Left ventricle myocardium inferior (tissue), 1 donor: Measurements from ENCODE around the gene SHISA2. TPM values are rescaled to one million over a fixed set of nuclear protein-coding genes. Genes with fewer than 3 reads are reported as not detected.

ENCODE experiments used
- DNase-seq: peaks from one replicate; pipeline ENCODE4 v3.0.0-alpha.2; 2020
- H3K27ac ChIP-seq: fragments of 200-600 bp; replicated peaks from 2 replicates; pipeline ENCODE4 v1.8.0; 2021
- H3K27me3 ChIP-seq: fragments of 200-600 bp; 2 replicates; pipeline ENCODE4 v1.8.0; 2021; ENCODE audit warnings: low read depth
- H3K36me3 ChIP-seq: fragments of 200-600 bp; 2 replicates; pipeline ENCODE4 v1.8.0; 2021
- H3K4me1 ChIP-seq: fragments of 200-600 bp; 2 replicates; pipeline ENCODE4 v1.8.0; 2021
- H3K4me3 ChIP-seq: fragments of 200-600 bp; 2 replicates; pipeline ENCODE4 v1.8.0; 2021; ENCODE audit warnings: mild to moderate bottlenecking, moderate library complexity
- H3K9me3 ChIP-seq: fragments of 200-600 bp; replicated peaks from 2 replicates; pipeline ENCODE4 v1.8.0; 2021
- intact Hi-C: fragments of 100-400 bp; cut with micrococcal nuclease; formaldehyde crosslinking; loops from one replicate; pipeline ENCODE4 v1.11.0; 2022
- total RNA-seq: library from RNA; stranded (reverse); fragmentation: NEBNext Ultra II Directional; extraction: Animal tissue kit (Norgen Biotek cat#: 25700); gene quantifications from one replicate; pipeline ENCODE4 v1.2.1, GENCODE V29; 2021
- TF ChIP-seq, protein P1 (sequence below): fragments of 200-600 bp; IDR thresholded peaks from 2 replicates; pipeline ENCODE4 v1.8.0; 2021; ENCODE audit warnings: antibody characterized with exemption, mild to moderate bottlenecking, borderline replicate concordance
- donor health status: DM: no; HTN: yes; CAD: no; lungs with severe emphysema.

The SHISA2 gene
- total RNA-seq, 1 donor from 2014 or later: 0.22 TPM

- no peaks in the 10 kb centered on the region for H3K36me3 ChIP-seq
- H3K27me3 ChIP-seq: peaks cover 43% of the 10 kb centered on the region
- intact Hi-C loops: loop anchor here (5.0 kb wide), 1 partner anchor 479 kb away; no protein-coding TSS in a partner anchor
- TF ChIP-seq, protein P1, sequence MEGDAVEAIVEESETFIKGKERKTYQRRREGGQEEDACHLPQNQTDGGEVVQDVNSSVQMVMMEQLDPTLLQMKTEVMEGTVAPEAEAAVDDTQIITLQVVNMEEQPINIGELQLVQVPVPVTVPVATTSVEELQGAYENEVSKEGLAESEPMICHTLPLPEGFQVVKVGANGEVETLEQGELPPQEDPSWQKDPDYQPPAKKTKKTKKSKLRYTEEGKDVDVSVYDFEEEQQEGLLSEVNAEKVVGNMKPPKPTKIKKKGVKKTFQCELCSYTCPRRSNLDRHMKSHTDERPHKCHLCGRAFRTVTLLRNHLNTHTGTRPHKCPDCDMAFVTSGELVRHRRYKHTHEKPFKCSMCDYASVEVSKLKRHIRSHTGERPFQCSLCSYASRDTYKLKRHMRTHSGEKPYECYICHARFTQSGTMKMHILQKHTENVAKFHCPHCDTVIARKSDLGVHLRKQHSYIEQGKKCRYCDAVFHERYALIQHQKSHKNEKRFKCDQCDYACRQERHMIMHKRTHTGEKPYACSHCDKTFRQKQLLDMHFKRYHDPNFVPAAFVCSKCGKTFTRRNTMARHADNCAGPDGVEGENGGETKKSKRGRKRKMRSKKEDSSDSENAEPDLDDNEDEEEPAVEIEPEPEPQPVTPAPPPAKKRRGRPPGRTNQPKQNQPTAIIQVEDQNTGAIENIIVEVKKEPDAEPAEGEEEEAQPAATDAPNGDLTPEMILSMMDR: no peak
- no peak overlapping the region for H3K27ac ChIP-seq
- DNase-seq: no peak
- no peak overlapping the region for H3K4me3 ChIP-seq
- no peaks in the 10 kb centered on the region for H3K9me3 ChIP-seq
- no peaks in the 10 kb centered on the region for H3K4me1 ChIP-seq
Observed at GRCh38 chr13:26061256-26061655, 9.4 kb upstream of the SHISA2 start.

GRCh38 chr13:26060357-26060756, 8.5 kb upstream of the SHISA2 start:
- Histone ChIP-seq H3K27ac (no peak overlapping the region), H3K27me3 (peaks cover 50% of the 10 kb centered on the region), H3K9me3 (no peaks in the 10 kb centered on the region), H3K36me3 (no peaks in the 10 kb centered on the region), H3K4me1 (no peaks in the 10 kb centered on the region), H3K4me3 (no peak overlapping the region)
- DNase-seq: no peak
- intact Hi-C loops: loop anchor here (5.0 kb wide), 1 partner anchor 478 kb away; no protein-coding TSS in a partner anchor
- TF ChIP-seq, protein P1: no peak

- TF ChIP-seq, protein P1: no peak
- Histone ChIP-seq H3K4me1 (no peaks in the 10 kb centered on the region), H3K27me3 (peaks cover 61% of the 10 kb centered on the region), H3K4me3 (no peak overlapping the region), H3K27ac (no peak overlapping the region), H3K36me3 (no peaks in the 10 kb centered on the region), H3K9me3 (no peaks in the 10 kb centered on the region)
- DNase-seq: no peak
- intact Hi-C loops: no loop called here
Observed at GRCh38 chr13:26058704-26059103, 6.9 kb upstream of the SHISA2 start.

GRCh38 chr13:26054896-26055295, 3.1 kb upstream of the SHISA2 start:
- H3K36me3 ChIP-seq: no peaks in the 10 kb centered on the region
- no peak for DNase-seq
- intact Hi-C loops: no loop called here
- H3K27me3 ChIP-seq: peaks cover 84% of the 10 kb centered on the region
- H3K4me1 ChIP-seq: peaks cover 23% of the 10 kb centered on the region
- no peak overlapping the region for H3K4me3 ChIP-seq
- no peak overlapping the region for H3K27ac ChIP-seq
- H3K9me3 ChIP-seq: no peaks in the 10 kb centered on the region
- TF ChIP-seq, protein P1: no peak

GRCh38 chr13:26053418-26053980, 1.7 kb upstream of the SHISA2 start:
- peaks cover 27% of the 10 kb centered on the region for H3K4me1 ChIP-seq
- no peaks in the 10 kb centered on the region for H3K9me3 ChIP-seq
- intact Hi-C loops: no loop called here
- TF ChIP-seq, protein P1: no peak
- H3K36me3 ChIP-seq: no peaks in the 10 kb centered on the region
- no peak for DNase-seq
- no peak overlapping the region for H3K27ac ChIP-seq
- H3K4me3 ChIP-seq: no peak overlapping the region
- H3K27me3 ChIP-seq: peaks cover 95% of the 10 kb centered on the region
